GM12865 (cell line): ENCODE results near the gene PRPF6.

Experiments used
- DNase-seq: peaks from one replicate; pipeline ENCODE4 v3.0.0; 2010; ENCODE audit warnings: low read depth
- H3K4me3 ChIP-seq: 2 replicates; pipeline ENCODE4 v1.5.1; 2011; ENCODE audit warnings: mild to moderate bottlenecking, low read depth, low read length, control low read depth
- TF ChIP-seq, protein P1 (sequence below): IDR thresholded peaks from 2 replicates; pipeline ENCODE4 v1.5.1; 2011; ENCODE audit warnings: low read length, control low read depth, low read depth, inconsistent platforms; ENCODE audit not compliant: insufficient read depth; ENCODE audit errors: missing control alignments

The PRPF6 gene

DNA sequence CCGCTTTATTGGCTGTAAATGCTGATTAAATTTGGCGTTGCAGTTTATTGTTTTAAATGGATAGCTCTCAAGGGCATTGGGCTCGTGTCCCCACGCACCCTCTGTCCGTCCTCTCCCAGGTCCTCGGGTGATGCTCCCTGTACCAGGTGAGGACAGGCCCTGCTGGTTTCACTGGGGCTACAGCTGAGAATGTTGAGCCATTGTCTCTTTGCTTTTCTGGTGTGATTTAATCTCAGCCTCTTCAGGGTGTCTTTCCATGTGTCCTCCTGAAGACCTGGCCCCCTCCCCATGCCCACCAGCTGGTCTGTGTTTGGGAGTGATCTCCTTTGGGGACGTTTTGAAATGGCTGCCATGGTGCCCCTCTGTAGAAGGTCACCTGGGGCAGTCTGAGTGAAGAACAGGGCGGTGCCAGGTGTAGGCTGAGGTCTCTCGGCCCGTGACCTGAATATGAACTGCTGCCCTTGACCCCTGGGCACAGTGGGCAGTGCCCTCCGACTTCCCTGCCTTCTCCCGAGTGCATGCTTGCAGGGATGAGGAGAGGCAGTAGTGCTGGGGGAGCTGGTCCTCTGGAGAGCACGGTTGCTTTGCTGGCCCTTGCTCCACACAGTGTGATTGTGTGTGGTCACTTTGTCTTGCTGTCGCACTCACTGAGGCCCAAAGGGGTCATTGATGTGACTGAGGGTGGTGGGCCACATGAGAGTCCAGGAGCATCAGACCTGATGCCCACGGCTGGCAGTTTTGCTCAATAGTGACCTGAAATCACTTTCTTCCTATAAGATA, 42.6 kb downstream of the PRPF6 start:
- TF ChIP-seq, protein P1, sequence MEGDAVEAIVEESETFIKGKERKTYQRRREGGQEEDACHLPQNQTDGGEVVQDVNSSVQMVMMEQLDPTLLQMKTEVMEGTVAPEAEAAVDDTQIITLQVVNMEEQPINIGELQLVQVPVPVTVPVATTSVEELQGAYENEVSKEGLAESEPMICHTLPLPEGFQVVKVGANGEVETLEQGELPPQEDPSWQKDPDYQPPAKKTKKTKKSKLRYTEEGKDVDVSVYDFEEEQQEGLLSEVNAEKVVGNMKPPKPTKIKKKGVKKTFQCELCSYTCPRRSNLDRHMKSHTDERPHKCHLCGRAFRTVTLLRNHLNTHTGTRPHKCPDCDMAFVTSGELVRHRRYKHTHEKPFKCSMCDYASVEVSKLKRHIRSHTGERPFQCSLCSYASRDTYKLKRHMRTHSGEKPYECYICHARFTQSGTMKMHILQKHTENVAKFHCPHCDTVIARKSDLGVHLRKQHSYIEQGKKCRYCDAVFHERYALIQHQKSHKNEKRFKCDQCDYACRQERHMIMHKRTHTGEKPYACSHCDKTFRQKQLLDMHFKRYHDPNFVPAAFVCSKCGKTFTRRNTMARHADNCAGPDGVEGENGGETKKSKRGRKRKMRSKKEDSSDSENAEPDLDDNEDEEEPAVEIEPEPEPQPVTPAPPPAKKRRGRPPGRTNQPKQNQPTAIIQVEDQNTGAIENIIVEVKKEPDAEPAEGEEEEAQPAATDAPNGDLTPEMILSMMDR: no peak
- no peak for DNase-seq
- H3K4me3 ChIP-seq: no peak overlapping the region

DNA sequence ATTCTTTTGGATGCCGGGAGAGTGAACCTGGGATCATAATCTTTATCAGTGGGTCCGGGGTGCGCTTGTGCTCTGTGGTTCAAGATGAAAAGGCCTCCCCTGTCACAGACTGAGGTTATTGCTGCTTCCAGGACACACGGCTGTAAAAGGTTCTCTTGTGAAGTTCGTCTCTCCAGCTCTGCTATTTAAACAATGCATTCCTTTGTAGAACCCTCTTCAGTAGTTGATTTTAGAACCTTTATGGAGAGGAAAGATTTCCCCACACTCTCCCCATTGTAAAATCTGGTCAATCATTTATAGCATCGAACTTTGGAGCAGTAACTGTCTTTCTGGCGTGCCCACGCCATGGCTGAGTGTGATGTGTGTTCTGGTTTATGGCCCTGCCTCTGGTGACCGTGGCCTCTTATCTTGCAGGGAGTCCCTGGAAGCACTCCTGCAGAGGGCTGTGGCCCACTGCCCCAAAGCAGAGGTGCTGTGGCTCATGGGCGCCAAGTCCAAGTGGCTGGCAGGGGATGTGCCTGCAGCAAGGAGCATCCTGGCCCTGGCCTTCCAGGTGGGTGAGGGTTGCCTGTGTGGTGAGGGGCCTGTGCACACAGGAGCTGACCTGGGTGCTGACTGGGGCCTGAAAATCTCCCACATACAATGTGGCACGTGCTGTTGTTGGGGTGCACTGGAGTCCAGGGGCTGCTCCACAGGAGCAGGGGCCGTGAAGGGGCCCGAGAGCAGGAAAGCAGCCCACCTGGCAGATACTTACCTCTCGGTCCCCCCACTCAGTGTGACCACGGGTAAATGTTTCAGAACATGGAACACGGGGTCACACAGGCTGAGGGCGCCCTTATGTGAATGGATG, 43.4 kb downstream of the PRPF6 start:
- no peak for DNase-seq
- H3K4me3 ChIP-seq: no peak overlapping the region
- TF ChIP-seq, protein P1: no peak

DNA sequence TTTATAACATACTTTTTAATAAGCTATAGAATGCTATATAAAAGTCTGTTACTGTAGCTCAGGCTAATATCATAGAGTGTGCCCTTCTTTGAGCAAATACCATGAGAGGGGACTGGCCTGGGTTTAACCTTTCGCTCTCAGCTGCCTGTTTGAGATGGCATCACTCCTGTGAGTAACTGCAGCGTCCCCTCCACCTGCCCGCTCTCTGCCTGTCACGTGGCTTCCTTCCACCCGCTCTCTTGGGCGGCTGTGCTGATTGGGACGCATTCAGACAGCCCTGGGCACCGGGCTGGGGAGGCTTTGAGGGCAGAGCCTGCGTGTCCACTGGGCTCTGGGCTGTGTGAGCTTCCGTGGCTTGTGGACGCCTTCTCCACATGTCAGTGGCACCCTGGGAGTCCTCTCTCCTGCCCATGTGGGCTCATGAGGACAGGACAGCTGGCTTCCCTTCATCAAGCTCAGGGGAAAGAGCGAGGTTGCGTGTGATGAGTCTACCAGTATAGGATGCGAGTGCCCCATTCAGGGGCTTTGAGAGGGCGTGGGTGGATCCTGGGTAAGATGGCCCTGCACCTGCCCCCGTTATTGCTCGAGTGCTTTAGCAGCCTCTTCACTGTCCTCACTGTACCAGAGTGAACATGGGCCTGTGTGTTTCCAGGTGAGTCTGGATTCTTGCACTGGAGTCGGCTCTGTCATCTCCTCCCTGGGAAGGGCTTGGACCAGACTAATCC, 44.3 kb downstream of the PRPF6 start:
- DNase-seq: no peak
- TF ChIP-seq, protein P1: no peak
- H3K4me3 ChIP-seq: no peak overlapping the region

- TF ChIP-seq, protein P1: no peak
- H3K4me3 ChIP-seq: no peak overlapping the region
- DNase-seq: no peak
Observed at GRCh38 chr20:64025826-64026412, 45.0 kb downstream of the PRPF6 start.

DNA sequence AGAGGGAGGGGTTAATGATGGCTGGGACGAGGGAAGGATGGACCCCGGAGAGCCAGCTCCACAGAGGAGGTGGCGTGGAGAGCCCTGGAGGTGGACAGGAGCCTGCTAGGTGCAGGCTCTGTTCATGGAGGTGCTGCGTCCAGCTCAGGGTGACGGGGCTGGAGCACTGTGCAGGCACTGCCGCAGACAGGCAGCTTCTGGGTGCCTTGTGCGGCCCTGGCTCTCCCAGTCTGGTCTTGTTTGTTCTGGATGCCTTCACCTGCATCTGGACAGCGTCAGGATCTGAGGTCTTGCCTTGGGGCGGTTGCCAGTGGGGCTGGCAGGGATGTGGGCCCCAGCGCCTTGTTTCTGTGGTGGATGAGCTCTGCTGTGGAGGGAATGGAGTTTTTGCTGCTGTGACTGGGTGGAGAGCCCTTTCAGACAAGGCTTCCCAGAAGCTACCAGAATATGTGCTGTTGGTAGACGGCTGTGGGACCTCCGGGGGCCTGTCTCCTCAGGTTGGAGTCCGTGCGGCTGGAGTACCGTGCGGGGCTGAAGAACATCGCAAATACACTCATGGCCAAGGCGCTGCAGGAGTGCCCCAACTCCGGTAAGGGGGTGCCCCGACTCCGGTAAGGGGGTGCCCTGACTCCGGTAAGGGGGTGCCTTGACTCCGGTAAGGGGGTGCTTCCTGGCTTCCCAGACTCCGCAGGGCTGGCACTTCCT, 47.2 kb downstream of the PRPF6 start:
- TF ChIP-seq, protein P1: no peak
- no peak for DNase-seq
- no peak overlapping the region for H3K4me3 ChIP-seq
